NCI-H526 (cell line): ENCODE data around the gene ARHGAP44.
A peak's percentile ranks its signal among the peaks of the same experiment; 100 is the strongest.

Experiments
- DNase-seq, 2 experiments: peaks; one replicate each; lab custom pipeline; 2025; lab: John Stamatoyannopoulos, UW

ARHGAP44 gene

DNA sequence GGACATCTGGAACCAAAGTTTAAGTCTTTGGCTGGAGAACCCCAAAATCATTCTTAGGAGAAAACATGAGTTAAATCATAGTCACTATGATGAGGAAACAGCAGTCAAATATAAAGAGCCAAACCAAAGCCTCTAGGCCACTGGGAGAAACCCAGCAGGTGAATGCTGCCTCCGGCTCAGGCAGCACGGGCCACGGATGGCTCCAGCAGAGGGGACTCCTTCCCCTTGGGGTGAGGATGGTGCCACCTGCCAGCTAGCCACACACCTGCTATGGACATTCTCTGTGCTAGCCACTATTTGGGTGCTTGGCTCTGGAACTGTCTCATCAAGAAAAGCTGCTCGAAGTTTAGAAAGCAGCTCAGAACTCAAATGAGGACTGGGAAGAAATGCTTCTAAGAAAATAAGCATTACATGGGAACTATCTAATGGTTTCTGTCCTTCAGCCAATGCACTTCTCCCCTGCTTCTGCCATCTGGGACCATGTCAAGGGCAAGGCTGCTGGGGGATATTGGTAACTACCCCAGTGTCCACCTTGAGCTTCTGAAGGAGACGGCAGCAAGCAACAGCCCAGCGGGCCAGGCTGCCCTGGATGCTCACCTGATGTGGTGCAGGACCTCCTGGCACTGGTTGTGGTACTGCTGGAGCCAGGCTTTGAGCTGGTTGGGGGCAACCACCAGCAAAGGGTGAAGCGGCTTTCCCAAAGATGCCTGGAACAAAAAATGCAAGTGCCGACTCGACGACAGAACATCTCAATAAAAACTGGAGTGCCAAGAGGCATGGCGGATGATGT is 206.0 kb downstream of the ARHGAP44 start:
- no peak for DNase-seq

DNA sequence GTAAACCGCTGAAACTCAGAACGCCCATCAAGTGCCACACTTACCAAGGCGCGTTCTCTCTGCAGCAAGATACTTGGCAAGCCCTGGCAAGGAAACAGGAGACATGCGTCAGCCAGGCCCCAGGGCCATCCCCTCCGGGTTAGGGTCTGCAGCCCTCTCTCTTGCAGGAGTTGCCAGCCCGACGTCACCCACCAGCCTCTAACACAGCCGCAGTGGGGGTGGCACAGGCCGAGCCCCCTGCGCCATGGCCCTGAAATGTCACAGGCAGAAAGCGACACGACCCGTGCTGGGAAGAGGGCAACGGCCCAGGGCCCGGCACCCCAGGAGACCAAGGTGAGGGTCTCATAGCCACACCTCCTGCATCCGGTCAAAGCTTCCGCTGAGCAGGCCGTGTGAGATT is 206.6 kb downstream of the ARHGAP44 start:
- no peak for DNase-seq

DNA sequence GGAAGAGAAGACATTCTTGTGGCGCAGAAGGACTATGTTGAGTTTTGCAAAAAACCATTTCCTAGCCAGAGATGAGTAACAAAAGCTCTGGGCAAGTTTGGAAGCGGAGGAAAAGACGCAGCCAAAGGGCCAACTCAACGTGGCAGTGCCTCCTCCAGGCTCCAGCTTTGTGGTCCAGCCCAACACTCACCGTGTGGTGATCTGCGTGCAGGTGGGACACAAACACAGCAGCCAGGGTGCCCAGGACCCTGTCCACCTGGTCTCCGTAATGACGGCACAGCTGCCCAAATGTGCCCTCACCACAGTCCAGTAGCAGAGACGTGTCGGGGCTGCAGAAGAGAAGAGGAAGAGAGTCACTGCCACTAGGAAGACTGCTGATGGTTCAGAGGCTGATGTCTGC is 207.1 kb downstream of the ARHGAP44 start:
- DNase-seq = no peak

DNA sequence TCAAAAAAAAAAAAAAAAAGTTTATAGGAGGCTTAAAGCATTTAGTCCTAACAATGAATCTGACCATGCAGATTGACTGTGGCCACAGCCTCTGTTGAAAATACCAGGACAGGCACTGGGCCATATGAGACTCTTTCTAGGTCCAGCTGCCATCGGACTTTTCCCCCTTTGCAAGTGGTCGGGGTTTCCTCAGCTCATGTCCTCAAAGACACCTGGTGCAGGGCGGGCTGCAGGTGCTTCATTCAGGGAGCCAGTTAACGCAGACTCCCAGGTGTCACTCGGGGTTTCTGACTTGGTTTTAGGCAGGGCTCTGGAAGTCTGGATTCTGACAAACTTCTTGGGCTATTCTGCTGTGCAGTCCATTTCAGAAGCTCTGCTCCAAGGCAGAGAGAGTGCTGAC is 207.6 kb downstream of the ARHGAP44 start:
- DNase-seq = no peak

DNA sequence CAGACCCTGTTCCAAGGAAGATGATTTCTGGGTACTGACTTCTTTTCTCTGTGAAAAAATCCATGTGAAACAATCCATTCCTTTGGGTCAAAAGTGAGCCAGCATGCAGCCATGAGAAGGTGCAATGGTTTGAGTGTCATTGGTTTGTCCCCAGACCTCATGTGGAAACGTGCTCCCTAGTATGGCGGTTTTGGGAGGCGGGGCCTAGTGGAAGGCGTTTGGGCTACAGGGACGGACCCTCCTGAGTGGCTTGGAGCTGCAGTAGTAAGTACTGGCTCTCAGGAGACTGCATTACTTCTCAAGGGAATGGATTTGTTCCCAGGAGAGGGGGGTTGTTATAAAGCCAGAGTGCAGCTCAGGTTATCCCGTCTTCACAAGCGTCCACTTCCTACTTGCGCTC is 209.2 kb downstream of the ARHGAP44 start:
- no peak for DNase-seq

DNA sequence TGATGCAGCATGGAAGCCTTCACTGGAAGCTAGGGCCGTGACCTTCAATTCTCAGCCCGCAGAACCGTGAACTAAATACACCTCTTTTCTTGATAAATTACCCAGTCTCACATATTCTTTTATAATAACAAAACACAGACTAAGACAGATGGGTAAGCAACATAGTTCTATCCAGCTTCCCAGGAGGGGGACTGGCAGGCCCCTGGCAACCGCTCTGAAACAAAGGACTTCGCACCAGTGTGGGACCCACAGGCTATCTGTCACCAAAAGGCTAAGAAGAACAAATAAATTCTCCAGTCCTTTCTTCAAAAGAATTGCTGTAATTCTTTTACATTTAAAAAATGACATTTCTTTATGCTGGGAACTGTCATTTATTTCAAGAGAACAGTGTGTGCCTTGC is 209.6 kb downstream of the ARHGAP44 start:
- no peak for DNase-seq

DNA sequence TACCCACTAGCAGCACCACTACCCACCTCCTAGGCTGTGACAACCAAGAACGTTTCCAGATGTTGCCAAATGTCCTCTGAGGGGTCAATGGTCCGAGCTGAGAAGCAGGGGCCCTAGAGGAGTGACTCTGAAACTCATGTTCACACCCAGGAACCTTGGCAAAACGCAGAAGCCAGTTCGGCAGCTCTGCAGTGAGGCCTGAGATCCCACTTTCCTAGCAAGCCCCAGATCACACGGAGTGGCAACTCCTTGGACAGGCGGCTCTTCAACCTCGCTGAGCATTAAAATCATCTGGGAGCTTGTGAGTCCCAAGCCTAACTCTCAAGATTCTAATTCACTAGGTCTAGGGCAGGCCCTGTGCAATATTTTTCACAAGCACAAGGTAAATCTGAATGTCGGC is 211.3 kb downstream of the ARHGAP44 start:
- DNase-seq = no peak

DNA sequence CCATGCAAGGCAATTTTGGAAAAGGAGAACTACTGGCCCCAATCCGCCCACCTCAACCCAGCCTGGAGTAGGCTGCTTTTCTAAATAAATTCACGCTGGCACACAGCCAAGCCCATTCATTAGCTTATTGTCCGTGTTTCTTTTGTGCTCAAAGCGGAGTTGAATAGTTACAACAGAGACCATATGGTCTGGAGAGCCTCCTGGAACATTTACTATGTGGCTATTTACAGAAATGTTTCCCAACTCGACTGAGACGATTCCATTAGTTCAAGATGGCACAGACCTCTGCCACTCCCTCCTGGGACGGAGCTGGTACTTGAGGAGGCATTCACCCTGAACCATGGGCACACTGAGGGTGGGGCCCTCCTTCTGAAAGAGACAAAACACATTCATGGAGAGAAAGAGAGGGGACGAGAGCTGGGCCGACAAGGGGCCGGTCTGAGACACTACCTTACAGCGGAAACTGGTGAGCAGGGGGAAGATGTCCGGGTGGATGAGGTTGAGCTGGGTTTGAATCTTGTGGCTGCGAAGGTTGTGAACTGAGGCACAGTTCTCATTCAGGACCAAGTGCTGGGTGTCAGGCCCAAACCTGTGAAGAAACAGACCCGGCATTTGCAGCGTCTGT is 212.8 kb downstream of the ARHGAP44 start:
- no peak for DNase-seq

DNA sequence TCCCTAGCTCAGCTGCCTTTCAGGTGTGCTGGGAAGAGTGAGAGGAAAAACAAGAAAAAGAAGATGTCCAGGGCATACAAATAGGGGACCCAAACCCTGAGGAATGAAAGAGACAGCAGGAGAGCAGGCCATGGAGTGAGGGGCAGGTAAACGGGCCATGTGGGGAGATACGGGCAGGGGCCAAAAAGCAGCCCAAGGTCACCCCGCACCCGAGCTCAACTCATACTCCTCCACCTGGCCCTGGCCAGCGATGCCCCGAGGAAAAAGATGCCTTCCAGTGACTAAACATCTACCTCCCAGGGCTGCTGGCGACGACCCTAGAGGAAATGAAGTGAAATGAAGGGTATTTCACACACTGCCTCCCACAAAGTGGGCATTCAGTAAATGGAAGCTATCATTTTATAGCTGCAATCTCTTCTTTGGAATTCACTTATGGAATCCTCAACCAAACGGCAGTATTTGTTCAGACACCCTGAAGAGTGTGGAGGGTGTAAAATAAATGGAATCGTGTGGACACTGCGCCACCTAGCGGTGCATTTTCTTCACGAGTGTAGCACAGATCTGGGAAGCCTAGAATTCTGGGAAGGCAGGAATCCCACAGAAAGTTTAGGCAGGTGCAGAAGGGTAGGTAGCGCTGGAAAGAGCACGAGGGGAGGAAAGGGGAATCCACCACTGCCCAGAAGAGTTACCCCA is 213.6 kb downstream of the ARHGAP44 start:
- DNase-seq = peak in 1 of 2 experiments; percentile 68

DNA sequence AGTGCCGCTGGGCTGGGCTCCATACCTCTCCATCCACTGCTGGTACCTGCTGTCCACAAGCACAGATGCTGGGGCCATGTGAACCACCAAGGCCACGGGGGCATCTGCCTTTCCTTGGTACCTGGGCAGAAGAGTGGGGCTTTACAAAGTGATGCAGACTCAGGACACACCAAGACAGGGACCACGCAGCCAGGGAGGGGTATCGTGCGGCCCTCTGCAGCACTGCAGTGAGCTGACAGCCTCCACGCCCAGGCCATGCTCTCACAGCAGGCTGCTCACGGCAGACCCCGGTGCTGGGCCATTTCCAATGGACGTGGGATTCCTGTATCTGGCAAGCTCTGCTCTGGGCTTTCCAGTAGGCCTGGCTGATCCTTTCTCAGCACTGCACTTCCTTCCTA is 214.2 kb downstream of the ARHGAP44 start:
- DNase-seq = no peak

DNA sequence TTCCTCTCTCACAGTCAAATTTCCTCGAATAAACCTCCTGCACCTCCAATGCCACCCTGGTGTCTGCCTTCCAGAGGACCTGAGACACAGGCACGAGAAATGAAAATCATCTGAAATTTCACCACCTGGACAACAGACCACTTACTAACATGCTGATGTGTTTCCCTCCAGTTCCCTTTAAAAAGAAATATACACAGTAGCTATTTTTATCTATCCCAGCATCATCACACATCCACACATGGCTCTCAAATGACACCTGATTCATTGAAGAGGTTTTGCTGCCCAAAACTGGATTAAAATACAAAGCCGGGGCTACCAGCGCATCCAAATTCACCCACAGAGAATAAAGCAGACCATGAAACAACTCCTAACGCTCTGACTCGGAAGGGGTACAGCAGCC is 214.6 kb downstream of the ARHGAP44 start:
- no peak for DNase-seq

DNA sequence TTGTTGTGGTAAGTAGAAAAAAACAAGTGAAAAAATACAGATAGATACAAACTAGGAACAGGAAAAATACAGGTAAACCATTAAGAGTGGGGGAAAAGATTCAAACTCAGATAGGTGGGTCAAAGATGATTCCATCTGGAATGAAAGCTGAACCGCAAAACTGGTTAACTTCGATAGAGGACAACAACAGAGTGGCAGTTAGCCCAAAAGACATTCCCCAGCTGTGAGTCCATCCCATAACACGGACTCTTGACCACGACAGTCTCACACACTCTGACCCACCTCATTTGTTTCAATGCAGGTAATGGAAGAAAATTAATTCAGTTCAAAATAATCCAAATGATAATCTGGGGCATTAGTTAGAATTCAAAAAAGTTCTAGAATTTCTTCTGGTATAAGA is 215.0 kb downstream of the ARHGAP44 start:
- DNase-seq = no peak

DNA sequence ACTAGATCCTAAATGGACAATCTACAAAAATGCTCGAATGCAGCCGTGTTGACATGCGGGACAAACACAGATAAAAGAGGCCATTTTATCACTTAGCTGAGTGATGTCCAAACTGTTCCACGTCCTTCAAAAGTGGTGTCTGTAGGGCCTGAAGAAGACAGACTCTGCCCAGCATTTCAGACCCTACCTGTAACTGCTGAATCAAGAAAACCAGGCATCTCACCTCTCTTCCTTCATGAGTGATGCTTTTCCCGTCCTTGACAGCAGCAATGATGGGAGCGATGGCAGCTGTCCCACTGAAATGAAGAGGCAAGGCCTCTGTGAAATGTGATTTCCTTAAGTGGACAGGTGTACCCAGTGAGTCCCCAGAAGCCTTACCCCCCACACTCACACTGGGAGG is 216.2 kb downstream of the ARHGAP44 start:
- DNase-seq = no peak

DNA sequence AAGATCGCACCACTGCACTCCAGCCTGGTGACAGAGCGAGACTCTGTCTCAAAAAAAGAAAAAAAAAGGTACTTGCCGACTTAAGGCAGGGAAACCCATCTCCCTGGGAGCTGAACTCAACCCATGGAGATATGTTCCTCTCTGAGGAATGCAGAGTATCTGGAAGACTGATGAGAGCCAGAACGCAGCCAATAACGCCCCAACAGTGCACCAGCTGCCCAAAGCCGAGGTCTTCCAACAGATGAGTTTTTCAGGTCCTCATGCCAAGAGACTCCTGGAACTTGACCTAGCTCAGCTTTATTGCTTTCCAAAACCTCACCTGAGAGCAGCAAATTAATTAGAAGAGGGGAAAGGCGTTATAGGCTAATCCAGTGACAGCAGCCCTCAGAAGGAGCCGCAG is 219.2 kb downstream of the ARHGAP44 start:
- no peak for DNase-seq

DNA sequence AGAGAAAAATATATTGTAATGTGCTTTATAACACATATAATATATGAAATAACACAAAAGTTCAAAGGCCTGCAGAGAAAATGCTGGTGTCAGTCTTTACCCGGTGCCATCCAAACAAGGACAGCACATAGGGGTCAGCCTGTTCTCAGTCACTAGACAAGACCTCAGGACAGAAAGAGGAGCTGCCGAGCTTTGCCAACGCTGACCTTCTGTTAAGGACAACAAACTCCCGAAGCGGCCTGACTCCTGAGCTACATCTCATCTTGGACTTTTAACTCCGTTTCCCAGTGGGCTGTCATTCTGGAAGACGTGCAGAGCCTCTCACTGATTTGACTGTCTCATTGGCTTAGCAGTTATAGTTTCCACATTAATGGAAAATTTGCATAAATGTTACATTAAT is 221.7 kb downstream of the ARHGAP44 start:
- DNase-seq = no peak

DNA sequence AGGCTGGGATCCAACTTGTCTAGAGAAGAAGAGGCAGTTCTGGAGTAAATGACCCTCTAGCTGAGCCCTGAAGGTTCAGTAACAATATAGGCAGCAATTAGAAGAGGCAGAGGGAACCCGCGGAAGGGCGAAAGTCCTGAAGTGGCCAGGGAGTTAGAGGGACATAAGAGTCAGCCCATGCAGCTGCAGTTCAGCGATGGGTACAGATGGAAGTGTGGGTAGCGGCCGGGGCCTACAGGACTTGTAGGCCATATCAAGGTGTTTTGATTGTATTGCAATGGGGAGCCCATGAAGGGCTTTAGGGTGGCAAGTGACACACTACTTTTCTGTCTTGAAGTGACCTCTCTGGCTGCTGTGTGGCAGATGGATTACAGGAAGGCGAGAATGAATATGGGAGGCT is 225.5 kb downstream of the ARHGAP44 start:
- DNase-seq = no peak

DNA sequence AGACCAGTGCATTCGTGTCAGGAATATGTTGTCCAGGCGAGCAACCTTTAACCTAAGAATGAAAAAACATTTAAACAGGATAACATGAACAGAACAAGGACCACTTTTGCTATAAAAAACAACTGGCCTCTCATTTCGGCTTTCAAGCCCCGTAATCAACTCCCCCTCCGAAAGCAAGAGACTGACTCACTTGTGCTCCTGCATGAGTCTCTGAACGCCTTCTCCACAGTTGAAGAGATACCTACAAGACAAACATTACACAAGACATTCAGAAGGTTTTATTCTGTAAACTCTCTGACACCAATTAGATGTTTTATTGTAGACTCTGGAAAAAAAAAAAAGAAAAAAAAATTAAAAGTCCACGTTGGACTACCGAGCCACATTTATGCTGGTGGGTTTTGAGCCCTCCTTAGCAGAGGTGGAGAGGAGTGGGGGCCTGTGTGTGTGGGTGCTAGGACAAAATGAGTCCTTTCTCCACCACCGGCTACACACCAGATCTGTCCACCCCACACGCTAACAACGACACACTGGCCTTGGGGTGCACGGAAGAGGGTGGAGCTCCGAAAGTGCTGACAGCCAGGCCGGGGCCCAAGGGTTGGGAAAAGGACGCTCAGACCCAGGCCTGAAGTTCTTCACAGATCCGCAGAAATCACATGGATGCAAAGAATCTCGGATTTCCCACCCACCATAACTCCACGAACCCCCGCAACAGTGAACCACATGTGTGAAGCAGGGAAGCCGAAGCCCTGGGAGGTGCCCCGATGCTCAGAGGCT is 227.8 kb downstream of the ARHGAP44 start:
- no peak for DNase-seq

DNA sequence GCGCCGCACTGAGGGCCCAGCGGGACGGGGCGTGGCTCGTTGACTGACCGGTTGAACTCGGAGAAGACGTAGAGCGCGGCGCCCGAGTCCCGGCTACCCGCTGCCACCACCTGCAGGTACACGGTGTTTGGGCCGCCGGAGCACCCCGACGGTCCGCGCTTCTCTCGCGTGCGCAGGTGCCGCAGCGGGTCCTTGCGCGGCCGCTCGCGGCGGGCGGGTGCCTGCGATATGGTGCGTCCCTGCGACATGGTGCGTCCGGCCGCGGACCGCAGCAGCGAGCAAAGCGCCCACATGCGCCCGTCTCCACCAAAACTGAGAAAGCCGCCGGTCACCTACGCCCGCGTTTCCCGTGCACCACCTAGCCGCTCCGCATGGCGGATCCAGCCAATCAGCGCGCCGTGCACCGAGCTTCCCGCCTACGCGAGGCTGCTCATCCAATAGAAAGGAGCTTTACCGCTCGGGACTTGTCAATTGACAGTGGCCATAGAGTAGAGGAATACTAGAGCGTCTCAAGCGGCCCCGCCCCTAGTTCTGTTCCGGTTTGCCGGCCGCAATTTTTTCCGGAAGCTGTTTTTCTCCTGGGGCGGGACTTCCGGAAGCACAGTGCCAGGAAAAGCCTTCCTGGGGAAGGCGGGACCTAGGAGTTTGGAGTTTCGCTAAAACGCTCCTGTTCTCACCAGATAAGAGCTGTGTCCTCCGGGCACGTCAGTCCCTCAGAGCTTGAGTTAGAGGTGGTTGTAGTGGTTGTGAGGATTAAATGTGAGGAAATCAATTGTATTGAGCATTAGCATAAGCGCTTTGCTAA is 228.6 kb downstream of the ARHGAP44 start, which contains the start of gene ELAC2:
Gene ELAC2 (minus strand): TSS at position 373 of the 805 bp plus-strand sequence. CDS start 80 bp downstream, at position 293.
- DNase-seq = peak; percentile 95 to 96

DNA sequence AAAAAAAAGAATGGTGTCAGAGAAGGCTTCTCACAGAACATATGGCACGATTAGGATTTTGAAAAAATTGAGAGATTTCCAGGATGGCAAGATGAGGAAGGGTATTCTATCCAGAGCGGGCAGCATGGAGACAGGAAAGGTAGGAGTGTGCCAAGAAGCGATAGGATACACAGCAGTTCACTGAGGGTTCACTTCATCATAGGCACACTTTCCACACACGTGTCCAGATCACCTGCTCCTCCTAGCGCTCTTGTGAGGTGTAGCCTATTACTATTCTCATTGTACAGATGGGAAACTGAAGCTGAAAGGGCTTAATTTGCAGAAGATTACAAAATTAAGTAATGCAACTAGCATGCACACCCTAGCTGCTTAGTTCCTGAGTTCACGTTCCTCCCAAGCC is 234.7 kb downstream of the ARHGAP44 start:
- peak in 1 of 2 experiments; percentile 3 for DNase-seq

DNA sequence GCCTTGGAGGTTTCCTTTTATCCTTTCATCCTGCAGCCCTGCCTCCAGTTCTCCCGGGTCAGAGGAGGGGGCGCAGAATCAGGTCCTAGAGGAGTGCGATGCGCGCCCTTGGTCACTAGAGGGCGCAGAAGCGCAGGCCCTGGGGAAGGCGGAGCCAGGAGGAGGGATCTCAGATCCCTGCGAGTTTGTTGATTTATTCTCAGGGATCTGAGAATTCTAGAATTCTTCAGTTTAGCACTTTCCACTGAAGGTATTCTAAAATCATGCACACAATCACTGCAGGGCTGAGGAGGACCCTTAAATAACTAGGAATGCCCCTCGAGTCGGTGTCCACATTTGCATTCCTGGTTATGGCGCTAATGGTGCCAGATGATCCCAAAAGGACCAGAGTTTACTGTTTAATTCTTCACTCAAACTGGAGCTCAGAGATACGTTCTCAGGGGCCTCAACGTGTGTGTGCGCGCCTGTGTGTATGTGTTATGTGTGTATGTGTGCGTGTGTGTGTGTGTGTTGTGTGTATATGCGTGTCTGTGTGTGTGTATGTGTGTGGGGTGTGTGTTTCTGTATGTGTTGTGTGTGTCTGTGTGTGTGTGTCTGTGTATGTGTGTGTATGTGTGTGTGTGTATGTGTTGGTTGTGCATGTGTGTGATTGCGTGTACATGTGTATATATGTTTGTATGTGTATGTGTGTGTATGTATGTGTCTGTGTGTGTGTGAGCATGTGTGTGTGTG is 235.4 kb downstream of the ARHGAP44 start:
- peak in 1 of 2 experiments; percentile 53 for DNase-seq

DNA sequence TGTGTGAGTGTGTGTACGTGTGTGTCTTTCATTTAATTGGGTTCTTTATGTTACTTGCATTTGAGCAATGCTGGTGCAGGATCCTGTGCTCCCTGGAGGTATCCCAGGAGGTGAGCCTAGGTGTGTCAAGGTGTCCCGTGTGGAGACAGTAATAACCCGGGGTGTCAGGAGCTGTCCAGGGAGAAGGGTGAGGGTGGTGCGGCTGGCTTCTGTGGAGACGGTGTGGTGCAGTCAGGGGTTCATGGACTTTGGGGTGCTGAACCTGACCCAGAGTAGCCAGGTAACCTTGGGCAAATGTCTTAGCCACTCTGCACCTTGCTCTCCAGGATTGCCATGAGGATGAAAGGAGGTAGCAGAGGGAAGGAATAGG is 235.9 kb downstream of the ARHGAP44 start:
- no peak for DNase-seq
